B cell (primary cell): ENCODE data around the gene GSG1L.

Source experiments
- EZH2 ChIP-seq: IDR thresholded peaks from 2 replicates; pipeline ENCODE4 v1.6.1; 2012; ENCODE audit warnings: borderline replicate concordance, low read depth, mild to moderate bottlenecking, moderate library complexity, low read length; ENCODE audit not compliant: insufficient read depth, poor library complexity, severe bottlenecking
- TF ChIP-seq, protein P1 (sequence below): fragments of 200-600 bp; IDR thresholded peaks from one replicate; pipeline ENCODE4 v1.8.0; 2022; ENCODE audit warnings: antibody characterized with exemption, mild to moderate bottlenecking

DNA sequence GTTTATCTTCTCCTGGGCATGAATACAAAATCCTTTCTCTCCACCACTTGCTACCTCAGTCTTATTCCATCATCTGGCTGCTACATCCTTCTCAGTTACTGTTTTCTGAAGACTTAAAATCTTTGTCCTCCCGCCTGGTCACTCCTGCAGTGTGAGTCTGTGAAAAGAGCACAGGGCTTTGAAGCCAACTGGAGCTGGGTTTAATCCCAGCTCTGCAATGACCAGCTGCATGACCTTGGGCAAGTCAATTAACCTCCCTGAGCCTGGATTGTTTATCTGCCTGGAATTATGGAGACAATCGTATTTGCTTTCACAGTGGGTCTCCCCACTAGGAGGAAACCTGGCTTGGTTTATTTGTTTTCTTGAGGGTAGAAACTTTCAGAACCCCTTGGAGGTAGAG lies 183.2 kb downstream of the GSG1L start:
- TF ChIP-seq EZH2, result no peak
- TF ChIP-seq, protein P1, sequence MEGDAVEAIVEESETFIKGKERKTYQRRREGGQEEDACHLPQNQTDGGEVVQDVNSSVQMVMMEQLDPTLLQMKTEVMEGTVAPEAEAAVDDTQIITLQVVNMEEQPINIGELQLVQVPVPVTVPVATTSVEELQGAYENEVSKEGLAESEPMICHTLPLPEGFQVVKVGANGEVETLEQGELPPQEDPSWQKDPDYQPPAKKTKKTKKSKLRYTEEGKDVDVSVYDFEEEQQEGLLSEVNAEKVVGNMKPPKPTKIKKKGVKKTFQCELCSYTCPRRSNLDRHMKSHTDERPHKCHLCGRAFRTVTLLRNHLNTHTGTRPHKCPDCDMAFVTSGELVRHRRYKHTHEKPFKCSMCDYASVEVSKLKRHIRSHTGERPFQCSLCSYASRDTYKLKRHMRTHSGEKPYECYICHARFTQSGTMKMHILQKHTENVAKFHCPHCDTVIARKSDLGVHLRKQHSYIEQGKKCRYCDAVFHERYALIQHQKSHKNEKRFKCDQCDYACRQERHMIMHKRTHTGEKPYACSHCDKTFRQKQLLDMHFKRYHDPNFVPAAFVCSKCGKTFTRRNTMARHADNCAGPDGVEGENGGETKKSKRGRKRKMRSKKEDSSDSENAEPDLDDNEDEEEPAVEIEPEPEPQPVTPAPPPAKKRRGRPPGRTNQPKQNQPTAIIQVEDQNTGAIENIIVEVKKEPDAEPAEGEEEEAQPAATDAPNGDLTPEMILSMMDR, result no peak
